OCI-M1 (cell line): ENCODE data around the gene ELAC2.

Experiments used
- DNase-seq: peaks from one replicate; lab custom pipeline; 2025; lab: John Stamatoyannopoulos, UW

ELAC2 gene

GRCh38 chr17:12955521-12955920, 62.3 kb downstream of the ELAC2 start:
- DNase-seq = no peak

- no peak for DNase-seq
Measured at GRCh38 chr17:12953156-12953555, 64.7 kb downstream of the ELAC2 start.

GRCh38 chr17:12952012-12952411, 65.8 kb downstream of the ELAC2 start:
- no peak for DNase-seq

GRCh38 chr17:12947047-12947446, 70.8 kb downstream of the ELAC2 start:
- DNase-seq = no peak
